HPDE6-E6E7 (cell line): Measurements from ENCODE around the gene TSPAN1.

Experiments
- DNase-seq: peaks from one replicate; pipeline ENCODE4 v3.0.0; 2011; ENCODE audit warnings: missing footprints; ENCODE audit errors: extremely low spot score

TSPAN1 gene

DNA sequence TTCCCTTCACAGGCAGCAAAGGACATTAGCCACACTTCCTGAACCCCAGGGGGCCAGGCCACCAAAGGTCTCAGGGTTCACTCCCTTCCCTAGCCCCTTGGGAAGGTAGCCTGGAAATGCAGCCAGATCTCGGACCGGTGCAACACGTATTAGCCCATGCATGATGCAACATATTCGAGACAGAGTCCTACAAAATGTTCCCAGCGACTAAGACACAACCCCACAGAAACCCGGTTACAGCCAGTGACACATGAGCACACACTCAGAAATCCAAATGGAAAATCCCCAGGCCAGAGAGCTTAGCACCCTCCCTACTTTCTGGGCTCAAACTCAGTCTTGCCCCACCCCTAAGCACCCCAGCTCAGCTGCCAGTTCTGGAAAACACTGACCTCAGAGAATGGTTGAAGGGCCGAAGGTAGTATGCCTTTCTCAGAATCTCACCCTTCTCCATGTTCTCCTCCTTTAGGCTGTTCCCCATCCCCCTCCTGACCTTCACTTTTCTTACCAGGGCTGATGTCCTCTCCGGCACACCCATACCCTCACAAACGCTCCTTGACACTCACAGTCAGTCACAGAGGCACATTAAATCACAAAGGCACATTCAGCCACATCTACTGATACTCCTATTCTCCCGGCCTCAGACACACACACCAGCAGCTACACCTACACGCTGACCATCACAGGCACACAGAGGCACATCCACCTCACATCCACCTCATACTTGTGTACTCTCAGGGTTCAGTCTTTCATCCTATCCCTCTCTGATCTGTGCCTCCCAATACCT is at the start of gene TSPAN1:
Gene TSPAN1 (plus strand): TSS at position 640 of the 784 bp plus-strand sequence. CDS start 6,021 bp downstream, outside the sequence.
- DNase-seq = no peak

DNA sequence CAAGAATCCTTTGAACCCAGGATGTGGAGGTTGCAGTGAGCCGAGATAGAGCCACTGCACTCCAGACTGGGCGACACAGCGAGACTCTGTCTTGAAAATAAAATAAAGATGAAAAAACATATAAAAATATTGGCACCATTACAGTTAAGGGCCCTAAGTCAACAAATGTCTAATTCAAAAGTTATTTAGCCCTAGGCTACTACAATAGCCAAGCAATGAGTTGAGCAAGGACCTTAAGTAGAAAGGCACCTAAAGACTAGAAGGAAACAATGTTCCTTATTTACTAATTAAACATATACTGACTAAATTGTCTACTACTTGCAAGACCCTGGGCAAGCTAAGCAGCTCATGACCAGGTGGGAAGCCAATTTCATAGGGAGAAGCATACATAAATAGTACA is 46.5 kb upstream of the TSPAN1 start:
- DNase-seq = no peak

DNA sequence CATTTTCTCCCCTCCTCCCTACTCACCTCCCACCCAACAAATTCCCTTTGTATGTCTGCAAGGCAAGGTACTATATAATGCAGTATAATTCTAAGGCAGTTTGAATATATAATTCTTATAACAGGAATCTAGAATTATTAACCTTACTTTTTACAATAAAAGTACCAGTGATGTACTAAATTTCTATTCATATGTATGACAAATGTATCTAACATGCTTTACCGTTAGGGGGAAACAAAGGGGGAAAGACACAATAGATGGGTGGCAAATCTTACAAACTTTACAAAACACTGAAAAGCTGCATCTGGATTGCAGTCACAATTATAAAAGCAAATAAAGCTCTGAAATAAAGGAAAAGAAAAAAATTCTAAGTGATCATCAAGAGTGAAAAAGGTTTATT is 44.8 kb upstream of the TSPAN1 start:
- DNase-seq = no peak

DNA sequence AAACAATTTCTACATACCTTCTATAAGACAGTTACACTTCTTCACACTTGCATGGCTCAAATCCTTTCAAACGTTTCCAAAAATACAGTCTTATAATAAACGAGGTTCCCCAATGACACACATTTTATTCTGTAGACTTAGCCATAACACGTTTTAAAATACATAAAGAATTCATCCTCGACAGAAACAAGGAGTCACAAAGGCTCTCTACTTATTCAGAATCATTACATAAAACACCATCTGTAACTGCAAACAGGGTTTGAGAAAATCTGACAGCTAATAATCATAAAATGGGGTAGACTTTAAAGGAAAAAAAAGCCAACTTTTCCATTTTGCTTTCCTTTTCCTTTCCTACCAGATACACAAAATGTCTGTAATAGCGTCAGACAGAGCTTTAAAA is 44.3 kb upstream of the TSPAN1 start:
- no peak for DNase-seq

- DNase-seq = no peak
Observed at GRCh38 chr1:46131093-46131492, 43.8 kb upstream of the TSPAN1 start.

DNA sequence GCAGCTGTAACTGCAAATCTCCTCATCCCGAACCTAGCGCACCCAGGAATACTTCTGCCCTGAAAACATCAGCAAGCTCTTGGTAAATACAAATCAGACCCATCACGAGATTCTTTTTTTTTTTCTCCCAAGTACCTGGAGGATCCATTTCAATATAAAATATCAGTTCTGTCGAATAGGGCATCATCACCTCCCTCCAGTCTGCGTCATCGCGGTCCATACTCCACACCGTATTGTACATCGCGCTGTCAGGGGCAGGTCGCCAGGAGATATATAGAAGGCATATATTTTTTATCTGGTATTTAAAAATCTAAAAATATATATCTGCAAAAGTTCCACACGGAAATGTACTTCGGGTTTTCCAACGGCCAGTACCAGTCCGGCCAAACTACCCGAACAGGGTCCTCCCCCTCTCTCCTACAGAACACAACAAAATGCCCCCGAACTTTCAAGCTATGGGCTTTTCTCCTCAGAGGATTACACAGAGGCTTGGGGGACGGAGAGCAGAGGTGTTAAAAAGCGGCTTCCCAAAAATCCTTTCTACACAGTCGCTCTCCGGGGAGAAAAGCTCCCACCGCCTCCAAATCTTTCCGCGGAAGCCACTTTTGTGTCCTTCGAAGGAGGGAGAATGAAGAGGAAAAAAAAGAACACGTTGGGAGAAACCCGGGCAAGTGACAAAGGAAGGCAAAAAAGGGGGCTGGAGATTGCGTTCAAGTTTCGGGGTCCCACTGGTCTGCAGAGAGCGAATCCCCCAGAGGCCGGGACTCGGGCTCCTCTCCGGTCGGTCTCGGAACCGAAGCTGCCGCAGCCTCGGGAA is 43.0 kb upstream of the TSPAN1 start:
- DNase-seq = no peak

DNA sequence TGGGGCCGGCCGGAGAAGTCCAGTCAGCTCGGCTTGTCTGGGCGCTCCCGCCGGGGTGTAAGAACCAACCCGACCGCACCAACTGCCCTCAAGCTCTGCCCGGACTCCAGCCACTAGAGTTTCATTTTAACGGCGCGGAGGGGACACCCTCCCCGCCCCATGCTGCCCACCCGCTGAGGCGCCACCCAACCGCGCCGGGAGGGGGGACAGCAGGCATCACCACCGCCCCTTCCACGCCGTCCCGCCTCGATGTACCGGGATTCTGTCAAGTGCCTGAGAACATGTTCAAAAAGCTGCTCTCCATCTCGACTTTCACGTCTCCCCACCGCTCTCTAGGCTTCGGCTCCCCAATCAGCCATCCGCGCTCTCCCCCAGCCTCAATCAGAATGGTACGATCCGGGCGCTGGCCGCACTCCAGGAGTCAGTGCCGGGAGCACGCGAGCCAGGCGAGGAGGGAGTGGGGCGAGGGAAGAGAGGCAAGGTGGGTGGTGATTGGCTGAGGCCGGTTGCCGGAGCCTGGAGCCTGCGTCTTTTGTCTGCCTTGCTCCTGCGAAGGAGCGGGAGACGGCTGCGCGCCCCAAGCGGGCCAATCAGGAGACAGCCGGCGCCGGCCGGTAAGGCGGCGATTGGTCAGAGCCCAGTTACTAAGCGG is 42.2 kb upstream of the TSPAN1 start, which contains the start of gene PIK3R3:
Gene PIK3R3 (minus strand): TSS at position 101 of the 652 bp plus-strand sequence. CDS start 677 bp downstream, outside the sequence.
- DNase-seq = peak; percentile 97

DNA sequence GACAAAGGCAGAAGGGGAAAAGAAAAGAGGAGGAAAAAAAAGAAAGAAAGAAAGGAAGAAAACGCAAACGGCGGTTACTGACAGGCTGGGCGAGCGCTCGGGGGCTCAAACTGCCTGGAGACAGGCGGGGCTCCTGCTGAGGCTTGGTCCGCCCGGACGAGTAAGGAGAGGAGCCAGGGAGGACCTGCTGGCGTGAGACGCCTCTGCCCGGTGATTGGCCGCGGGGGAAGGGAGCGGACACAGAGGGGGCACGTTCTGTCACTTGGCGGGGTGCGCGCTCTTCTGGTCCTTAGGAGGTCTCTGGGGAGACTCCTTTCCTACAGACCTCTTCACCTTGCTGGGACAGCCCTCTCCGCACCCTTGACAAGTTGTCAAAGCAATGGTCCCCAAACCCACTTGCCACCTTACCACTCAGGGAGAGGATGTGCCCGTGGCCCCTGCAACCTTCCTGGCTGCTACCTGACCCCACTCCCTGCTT is 41.7 kb upstream of the TSPAN1 start:
- no peak for DNase-seq

- no peak for DNase-seq
Observed at GRCh38 chr1:46133781-46134350, 41.0 kb upstream of the TSPAN1 start.

DNA sequence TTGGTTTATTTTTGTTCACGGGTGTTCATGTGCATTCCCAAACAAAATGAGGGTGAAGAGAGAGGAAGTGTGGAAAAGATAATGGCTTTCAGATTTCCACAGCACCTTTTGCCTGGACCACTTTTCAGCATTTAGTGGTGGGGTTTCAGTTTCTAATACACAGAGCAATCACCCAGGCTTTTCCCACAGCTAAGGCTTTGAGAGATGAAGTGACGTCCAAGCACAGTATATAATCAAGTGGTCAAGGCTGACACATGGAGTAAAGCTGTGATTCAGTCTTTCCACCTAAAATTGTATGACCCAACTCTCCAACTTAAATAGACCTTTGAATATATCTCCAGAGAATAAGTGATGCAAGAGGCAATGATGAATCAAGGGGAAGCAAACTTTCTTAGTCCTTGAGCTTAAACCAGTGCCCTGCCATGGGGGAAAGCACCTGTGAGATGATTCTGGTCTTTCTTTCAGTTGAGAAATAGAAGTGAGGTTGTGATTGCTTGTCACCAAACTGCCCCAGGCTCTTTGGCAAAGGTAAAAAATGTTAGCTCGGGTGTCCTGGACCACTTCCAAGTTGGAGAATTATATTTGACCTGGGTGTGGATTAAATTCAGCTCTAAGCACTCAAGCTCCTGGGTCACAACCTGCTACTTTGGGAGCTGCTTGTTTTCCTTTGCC is 40.1 kb upstream of the TSPAN1 start:
- DNase-seq = peak; percentile 37

GRCh38 chr1:46136711-46137110 is 38.2 kb upstream of the TSPAN1 start:
- no peak for DNase-seq

DNA sequence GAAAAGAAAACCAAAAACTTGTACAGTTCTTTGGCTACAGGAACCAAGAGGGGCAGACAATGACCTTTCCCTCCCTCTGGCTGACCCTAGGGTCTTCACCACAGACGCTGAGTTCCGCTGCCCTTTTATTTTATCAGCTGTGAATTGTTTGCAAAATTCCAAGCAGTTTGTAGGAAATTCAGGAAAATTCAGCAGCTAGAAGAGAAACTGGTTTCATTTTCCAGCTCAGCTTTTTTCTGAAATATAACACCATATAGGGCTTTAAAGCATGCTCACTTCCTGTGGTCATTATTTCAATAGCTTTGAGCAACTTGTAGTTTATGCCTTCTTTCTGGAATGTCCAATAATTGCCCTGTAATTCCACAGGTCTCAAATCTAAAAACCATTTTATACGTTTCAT is 37.0 kb upstream of the TSPAN1 start:
- no peak for DNase-seq

GRCh38 chr1:46148318-46148717 is 26.6 kb upstream of the TSPAN1 start:
- DNase-seq = no peak

DNA sequence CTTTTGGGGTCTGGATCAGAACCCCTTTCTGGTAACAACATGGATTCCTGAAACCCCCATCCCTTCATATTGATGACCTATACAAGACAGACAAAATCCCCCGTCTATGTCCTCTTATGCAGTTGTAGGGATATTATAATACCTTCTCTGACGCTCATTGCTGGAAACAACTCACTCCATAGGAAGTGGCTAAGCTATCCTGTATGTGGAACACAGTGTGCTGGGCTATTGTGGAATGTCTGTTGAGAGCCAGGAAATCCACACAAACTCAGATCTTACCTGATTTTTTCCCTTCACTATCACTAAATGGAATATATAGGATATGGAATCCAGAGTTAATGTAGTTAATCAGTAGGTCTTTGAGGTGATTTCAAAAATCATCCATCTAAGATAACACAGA is 24.8 kb upstream of the TSPAN1 start:
- no peak for DNase-seq

- DNase-seq = no peak
Observed at GRCh38 chr1:46152016-46152415, 22.9 kb upstream of the TSPAN1 start.

DNA sequence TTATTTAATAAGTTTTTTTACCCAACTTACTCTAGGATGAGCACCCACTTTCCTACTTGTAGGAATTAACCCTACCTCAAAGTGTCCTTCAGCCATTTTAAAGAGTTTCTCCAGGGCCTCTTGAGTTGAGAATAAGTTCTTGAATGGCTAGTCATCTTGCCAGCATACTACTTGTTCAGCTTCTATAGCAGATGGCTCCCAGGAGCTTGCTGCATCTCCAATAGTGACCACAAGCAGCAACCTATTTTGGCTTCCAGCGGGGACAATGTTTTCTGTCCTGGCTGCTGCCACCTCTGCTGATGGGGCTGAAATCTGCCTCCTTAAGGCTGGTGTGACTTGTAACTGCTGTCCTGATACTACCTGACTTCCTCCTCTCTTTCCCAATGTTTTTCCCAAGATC is 21.7 kb upstream of the TSPAN1 start:
- no peak for DNase-seq

GRCh38 chr1:46153732-46154131 is 21.2 kb upstream of the TSPAN1 start:
- DNase-seq = no peak

DNA sequence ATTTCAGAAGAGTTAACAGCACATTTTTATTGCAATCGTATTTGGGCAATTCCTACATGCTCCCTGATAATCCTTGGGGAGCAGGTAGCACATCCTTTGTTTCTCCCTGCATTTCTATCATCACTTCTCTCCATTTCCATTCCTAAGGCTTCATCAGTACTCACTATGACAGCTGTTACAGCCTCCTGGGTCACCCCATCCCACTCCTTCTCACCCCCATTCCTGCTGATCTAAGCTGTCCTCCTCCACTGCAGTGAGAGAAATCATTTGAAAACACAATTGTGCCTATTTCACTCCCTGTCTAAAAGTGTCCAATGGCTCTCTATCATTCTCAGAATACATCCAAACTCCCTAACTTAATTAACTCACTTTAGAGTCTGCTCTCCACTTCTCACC is 17.0 kb upstream of the TSPAN1 start:
- no peak for DNase-seq

- DNase-seq = no peak
Observed at GRCh38 chr1:46158312-46159281, 16.3 kb upstream of the TSPAN1 start.

- no peak for DNase-seq
Observed at GRCh38 chr1:46159516-46159915, 15.4 kb upstream of the TSPAN1 start.
